ENCODE measurements around the gene GPR15LG. TPM values are rescaled to one million over a fixed set of nuclear protein-coding genes. Genes with fewer than 3 reads are reported as not detected.

Gene GPR15LG
- polyA plus RNA-seq, 1 donor = 0.52 TPM

DNA sequence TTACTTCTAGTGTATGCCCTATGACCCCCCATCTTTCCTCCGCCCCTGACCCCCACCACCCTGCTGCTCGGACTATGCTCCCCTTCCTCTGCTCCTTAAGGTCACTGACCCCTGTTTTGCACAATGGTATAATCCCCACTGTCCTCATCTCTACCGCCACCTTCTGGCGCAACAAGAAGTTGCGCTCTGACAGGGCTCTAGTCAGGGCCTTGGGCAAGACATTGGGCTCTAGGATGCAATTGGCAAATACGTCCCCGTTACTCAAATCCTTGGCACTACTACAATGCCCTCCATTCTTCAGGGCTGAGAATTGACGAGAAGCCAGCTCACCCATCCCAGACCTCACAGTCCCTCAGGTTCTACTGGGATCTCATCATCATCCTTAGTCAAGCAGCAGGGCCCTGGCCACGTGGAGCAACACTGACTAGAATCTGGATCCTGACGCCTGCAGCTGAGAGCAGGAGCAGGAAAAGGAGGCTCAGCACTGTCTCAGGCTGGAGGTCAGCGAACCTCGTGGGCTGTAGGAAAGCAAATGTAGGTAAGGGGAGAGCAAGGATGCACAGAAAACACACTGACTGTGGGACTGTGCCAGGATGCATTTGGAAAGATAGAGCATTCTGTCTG lies 41.1 kb downstream of the GPR15LG start:
- DNase-seq = no peak

DNA sequence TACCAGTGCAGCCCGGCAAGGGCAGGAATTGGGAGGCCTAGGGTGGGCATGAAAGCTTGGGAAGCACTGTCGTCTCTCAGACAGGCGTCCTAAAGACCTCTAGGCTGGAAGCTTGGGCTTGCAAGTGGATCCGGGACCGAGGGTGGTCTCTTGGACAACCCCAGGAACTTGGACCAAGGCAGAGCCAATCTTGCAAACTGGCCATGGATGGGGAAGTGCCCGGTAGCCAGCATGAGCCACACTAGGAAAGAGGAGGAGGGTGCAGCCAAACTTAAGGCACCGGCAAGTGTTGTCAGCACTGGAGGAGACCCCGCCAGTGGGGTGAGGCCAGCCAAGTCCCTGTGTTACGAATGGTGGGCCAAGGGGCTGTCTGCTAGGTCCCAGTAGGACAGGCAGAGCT lies 43.2 kb downstream of the GPR15LG start:
- DNase-seq = no peak

DNA sequence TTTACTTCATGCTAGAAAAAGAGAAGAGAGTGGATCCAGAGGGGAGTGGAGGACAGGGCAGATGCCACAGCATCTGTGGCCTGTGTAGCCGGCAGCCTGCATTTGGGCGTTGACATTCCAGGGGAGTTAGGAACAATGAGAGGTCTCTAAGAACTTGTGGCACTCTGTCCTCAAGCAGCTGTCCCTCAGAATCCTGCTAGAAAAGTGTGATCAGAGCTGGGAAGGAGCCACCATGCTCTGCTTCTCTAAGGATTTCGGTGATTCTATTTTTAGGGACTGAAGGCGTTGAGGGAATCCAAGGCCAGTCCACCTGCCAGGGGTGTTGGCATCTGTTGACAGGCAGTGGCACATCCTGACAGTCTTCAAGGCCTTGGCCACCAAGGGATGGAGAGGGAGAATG lies 44.1 kb downstream of the GPR15LG start:
- no peak for DNase-seq

DNA sequence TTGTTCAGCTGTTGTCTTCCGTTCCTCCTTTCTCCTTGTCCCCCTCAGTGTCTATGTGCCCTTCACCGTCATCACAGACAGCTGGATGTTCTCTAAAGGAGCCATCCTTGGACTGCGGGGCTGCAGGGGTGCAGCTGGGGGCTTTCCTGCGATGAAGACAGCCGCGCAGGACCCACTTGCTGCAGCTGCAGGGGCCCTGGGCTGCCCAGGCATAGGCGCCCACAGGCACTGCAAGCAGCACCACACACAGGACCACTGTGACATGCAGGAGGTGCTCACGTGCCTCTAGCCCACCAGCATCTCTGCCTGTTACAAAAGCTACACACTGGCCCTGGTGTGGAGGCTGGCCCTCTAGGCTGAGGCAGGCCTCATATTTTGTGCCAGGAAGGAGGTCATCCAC lies 48.3 kb downstream of the GPR15LG start:
- no peak for DNase-seq

DNA sequence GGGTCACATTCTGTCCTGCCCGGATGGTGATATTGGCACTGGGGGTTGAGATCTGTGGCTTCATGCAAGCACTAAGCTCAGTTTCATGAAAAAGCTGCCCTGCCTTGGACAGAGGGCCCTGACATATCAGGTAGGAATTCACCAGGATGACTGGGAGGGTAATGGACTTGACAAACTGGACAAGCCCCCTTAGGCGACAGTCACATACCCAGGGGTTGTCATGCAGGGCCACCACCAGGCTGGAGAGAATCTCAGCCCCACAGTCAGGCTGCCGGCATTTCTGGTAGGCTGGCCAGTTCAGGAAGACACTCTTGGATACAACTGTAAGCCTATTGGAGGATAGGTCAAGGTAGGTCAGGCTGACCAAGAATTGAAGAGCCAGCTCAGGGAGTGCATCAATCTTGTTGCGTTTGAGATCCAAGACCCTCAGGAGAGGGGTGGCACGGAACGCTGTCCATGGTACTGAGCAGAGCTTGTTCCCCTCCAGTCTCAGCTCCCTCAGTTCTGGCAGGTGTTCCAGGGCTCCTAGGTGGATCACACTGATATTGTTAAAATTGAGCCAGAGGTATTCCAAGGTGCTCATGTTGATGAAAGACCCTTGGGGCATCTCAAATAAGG lies 50.9 kb downstream of the GPR15LG start:
- peak; percentile 50 for DNase-seq

DNA sequence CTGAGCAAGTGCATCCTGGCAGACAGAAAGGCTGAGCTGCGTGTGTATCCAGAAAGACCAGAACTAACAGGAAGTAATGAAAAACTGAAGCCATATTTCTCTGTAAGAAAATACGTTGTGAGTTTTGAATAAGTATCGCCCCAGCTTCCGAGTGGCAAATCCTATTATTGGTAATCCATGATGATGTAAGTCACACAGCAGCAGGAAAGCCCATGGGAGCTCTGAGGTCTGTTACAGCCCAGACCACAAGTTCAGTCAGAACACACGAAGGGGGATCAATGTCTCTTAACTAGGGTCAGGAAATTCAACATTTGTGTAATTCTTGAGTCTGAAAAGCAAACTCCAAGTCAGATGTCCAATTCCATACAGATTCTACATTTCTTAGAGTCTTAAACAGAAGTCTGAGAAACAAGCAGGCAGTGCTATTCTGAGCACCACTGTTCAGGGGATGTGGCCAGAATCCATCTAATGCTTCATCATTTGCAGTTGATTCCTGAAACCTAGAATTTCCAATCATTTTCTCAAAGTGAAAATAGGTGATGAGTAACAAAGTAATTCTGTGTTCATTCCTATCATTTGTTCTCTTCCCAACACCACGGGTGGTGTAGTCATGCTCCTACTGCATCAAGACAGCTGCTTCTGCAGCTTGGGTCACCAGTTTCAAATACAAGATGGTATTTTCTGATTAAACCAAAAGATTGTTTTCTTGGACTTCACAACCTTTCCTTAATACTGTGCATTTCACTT lies 52.0 kb downstream of the GPR15LG start, which contains the start of gene LRIT2:
Gene LRIT2, minus strand, starts transcription at position 118 of the 747 bp plus-strand sequence. Its CDS starts 24 bp downstream, at position 94.
- DNase-seq = no peak

DNA sequence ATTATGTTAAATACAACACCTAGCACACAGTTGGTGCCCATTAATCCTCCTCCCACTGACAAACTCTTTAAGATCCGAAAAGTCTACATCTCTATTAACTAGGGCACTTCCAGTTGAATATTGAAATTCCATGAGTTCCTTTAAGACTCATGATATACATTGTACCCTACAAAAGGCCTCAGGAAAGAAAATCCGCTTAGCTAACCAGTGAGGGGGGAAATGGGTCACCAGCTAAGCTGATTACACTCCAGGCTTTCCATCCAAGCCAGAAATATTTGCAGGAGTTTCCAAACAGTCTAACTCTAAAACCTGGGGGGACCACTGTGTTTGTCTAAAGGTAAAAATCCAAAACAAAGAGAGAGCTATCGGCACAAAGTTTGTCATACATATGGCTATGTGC lies 53.0 kb downstream of the GPR15LG start:
- DNase-seq = no peak

DNA sequence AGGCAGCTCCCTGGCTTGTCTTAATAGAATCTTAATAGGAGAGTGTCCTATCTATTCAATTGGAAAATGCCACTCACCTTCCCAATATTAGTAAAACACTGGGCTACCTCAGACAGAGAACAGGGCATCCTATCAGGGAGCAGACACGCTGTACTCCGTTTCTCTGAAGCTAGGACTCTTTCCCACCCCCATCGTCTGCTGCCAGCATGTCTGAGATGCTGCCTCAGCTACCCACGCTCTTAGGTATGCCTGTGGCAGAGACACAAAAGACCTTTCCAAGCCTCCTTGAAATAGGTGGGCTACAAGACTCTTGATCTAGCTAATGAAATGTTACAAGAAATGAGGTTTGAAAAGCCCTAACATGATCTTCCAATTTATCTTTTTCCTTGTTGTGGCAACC lies 54.2 kb downstream of the GPR15LG start:
- no peak for DNase-seq

DNA sequence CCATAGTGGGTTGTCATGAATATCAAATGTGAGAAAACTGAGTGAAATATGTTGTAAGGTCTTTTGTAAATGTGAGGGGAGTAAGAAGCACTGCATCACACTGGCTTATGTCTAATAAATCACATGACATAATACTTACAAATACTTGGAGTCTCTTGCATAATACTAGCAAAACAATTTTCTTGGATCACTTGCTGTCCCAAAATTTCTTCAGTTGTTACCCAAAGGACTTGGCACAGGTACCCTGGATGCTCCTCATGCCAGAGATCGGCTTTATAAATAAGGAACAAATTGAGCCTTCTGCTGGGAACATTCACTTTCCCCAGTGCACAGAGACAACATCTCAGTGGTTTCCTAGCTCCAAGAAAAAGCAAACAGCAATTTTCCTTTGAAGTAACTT lies 56.8 kb downstream of the GPR15LG start:
- no peak for DNase-seq

DNA sequence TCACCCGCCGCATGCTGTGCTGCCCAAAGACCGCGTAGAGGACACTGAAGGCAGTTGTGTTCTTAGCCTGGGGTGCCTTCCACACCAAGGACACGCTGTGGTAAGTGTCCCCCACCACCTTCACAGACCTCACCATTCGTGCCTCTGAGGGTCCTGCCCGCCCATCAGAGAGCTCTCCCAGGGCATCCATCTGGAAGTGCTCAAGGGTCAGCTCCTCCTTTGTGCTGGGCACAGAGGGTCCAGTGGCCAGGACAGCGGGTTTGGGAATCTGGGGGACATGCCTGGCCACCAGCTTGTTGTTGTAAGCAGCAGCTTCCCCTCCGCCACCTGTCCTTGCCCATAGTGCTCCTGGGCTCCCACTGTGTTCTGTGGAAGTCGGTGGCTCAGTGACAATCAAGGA lies 58.8 kb downstream of the GPR15LG start:
- DNase-seq = no peak

DNA sequence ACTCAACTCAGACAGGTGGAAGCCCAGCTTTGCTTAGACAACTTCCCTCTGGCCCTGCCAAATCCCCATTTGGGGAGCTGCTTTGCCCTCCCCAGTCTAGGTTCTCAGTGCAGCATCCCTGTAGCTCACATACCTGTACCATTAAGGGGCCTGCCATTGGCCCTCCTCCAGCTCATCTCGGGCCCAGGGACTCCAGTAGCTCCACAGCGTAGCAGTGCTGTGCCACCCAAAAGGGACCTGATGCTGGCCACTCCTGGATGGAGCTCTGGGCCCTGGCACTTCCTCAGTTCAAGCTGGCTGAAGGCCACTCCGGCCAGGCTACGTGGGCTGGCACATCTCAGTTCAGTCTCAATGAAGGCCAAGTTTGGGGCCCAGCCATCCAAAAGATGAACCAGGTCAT lies 60.3 kb downstream of the GPR15LG start:
- no peak for DNase-seq

DNA sequence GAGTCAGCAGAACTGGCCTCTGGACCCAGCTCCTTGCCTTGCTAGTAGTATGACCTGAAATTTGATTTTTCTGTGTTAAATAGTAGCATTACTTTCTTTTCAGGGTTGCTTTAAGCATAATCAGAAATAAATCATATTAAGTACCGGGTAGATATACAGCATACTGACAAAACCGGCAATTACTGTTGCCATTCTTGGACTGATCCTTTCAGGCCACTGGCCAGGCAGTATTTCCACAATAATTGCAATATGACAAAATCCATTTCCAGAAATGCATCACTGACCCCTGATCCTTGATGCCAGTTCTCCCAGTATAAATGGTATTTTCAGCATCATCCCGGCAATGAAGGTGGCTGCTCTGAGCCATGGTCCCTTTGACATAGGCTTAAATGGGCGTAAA lies 60.9 kb downstream of the GPR15LG start:
- no peak for DNase-seq

Other genes with a start within 250 kb of the GPR15LG start
- gene GHITM, start 34.3 kb upstream of the GPR15LG start, polyA plus RNA-seq (ENCODE audit: insufficient read length) = 176 TPM
- 1.0 TPM for gene CDHR1, start 20.7 kb downstream of the GPR15LG start, polyA plus RNA-seq (ENCODE audit: insufficient read length)
- gene LRIT2, start 51.7 kb downstream of the GPR15LG start, polyA plus RNA-seq (ENCODE audit: insufficient read length) = not detected
- gene LRIT1, start 67.7 kb downstream of the GPR15LG start, polyA plus RNA-seq (ENCODE audit: insufficient read length) = not detected
- not detected for gene RGR, start 71.3 kb downstream of the GPR15LG start, polyA plus RNA-seq (ENCODE audit: insufficient read length)
- gene CCSER2, start 154.8 kb downstream of the GPR15LG start, polyA plus RNA-seq (ENCODE audit: insufficient read length) = 31.4 TPM